HFFc6 (cell line): ENCODE results near the gene WDR91. TPM values are rescaled to one million over a fixed set of nuclear protein-coding genes. Genes with fewer than 3 reads are reported as not detected.

Experiments
- DNase-seq: peaks from one replicate; pipeline ENCODE4 v3.0.0-alpha.2; 2018
- H3K27ac Mint-ChIP-seq: 2 replicates; pipeline ENCODE4 v1.8.0; 2020; ENCODE audit warnings: mild to moderate bottlenecking, mixed read lengths
- H3K27me3 Mint-ChIP-seq: 2 replicates; pipeline ENCODE4 v1.8.0; 2021; ENCODE audit warnings: mild to moderate bottlenecking, moderate library complexity, mixed read lengths; ENCODE audit not compliant: insufficient read depth
- H3K36me3 Mint-ChIP-seq: 2 replicates; pipeline ENCODE4 v1.8.0; 2021; ENCODE audit warnings: low read depth, mixed read lengths
- H3K4me1 Mint-ChIP-seq: 2 replicates; pipeline ENCODE4 v1.8.0; 2020; ENCODE audit warnings: low read depth, mixed read lengths
- H3K4me3 Mint-ChIP-seq: 2 replicates; pipeline ENCODE4 v1.8.0; 2020; ENCODE audit warnings: mild to moderate bottlenecking, moderate library complexity, mixed read lengths
- H3K9me3 Mint-ChIP-seq: 2 replicates; pipeline ENCODE4 v1.8.0; 2020; ENCODE audit warnings: mild to moderate bottlenecking, mixed read lengths
- CTCF ChIP-seq: fragments of 200-600 bp; sonication (generic); IDR thresholded peaks from 2 replicates; pipeline ENCODE4 v1.5.0; 2021; ENCODE audit warnings: antibody characterized with exemption, mild to moderate bottlenecking
- total RNA-seq, 6 experiments: library from RNA; stranded (reverse); fragmentation: NEBNext Ultra II Directional; extraction: Animal tissue kit (Norgen Biotek cat#: 25700); gene quantifications; 2 replicates in 1 of 6; 3 replicates in 5 of 6; pipeline ENCODE4 v1.2.3, GENCODE V29; 2021

WDR91 gene
- total RNA-seq, 6 experiments from 2014 or later, result 7.5 to 12.4 (median 10.4) TPM

- Mint-ChIP-seq H3K4me3 (no peak overlapping the region), H3K27me3 (no peaks in the 10 kb centered on the region)
Observed at GRCh38 chr7:135201350-135201749, 10.0 kb downstream of the WDR91 start.

DNA sequence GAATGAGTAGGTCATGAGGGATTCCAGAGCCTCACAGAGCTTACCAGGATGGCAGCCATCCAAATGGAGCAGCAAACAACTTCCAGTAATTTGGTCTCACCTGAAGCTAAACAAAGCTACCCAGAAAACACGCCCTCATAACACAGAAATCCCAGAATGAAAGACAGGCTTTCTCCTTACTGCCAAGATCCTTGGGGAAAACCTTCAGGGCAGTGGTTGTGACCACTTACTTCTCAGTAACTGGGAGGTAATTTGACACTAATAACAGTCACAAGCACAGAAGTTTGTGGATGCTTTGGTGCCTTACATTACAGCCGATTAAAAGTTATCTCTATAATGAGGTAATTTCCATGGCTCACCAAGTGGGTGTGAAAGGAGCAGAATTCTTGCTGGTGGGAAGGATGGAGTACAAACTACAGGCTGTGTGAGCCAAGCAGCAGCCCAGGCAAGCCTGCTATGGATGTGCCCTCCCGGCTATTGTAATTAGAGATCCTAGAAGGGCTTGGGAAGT lies 10.4 kb downstream of the WDR91 start:
- Mint-ChIP-seq H3K27ac (no peak overlapping the region), H3K36me3 (peaks cover 69% of the 10 kb centered on the region), H3K9me3 (no peaks in the 10 kb centered on the region), H3K4me3 (no peak overlapping the region), H3K27me3 (no peaks in the 10 kb centered on the region), H3K4me1 (peaks cover 69% of the 10 kb centered on the region)
- DNase-seq, result no peak
- no peak for TF ChIP-seq CTCF

More at GRCh38 chr7:135201350-135201749, 10.0 kb downstream of the WDR91 start:
- TF ChIP-seq CTCF, result no peak
- Mint-ChIP-seq H3K9me3 (no peaks in the 10 kb centered on the region), H3K36me3 (peaks cover 71% of the 10 kb centered on the region), H3K4me1 (peaks cover 74% of the 10 kb centered on the region), H3K27ac (no peak overlapping the region)
- no peak for DNase-seq

GRCh38 chr7:135199439-135199838 lies 11.9 kb downstream of the WDR91 start:
- peaks cover 66% of the 10 kb centered on the region for H3K4me1 Mint-ChIP-seq
- no peak for DNase-seq
- H3K27me3 Mint-ChIP-seq, result no peaks in the 10 kb centered on the region; the same call in 1 of the 2 replicates
- peaks cover 67% of the 10 kb centered on the region for H3K36me3 Mint-ChIP-seq
- H3K4me3 Mint-ChIP-seq, result no peak overlapping the region
- no peak for TF ChIP-seq CTCF
- no peak overlapping the region for H3K27ac Mint-ChIP-seq
- H3K9me3 Mint-ChIP-seq, result no peaks in the 10 kb centered on the region

DNA sequence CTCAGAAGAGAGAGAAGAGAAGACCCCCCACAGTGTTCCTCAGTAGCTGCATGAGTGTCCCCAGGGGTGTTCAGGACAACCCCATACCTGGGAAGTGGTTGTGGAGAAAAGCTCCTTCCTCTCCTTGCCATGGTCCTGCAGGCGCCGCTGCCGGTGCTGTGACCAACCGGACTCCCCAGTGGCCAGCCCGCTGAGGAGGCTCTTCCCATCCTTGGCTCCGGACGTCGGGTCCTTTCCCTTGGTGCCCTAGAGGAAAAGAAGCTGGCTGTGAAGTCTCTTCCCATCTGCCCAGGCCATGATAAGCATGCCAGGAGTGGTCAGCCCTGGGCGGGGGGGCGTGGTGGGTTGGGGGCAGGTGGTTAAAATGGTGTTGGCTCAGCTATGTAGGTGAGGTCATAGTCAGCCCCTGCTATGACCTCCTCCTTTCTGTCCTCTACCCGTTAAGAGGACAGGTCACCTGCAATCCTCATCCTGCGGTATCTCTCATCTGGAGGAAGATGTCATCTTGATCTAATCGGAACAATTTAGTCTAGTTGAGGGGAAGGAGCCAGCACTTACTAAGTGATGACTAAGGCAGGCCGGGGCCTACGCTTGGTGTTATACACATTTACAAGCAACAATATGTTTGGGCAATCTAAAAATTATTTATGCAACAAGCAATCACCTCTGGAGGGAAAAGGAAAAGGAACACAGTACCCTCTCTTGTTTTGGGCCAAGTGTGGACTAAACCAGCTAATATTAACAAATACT lies 13.2 kb downstream of the WDR91 start:
- no peaks in the 10 kb centered on the region; the same call in none of the 2 replicates for H3K27me3 Mint-ChIP-seq
- H3K36me3 Mint-ChIP-seq, result peaks cover 56% of the 10 kb centered on the region
- peak; percentile 70 for DNase-seq
- peak overlapping the region; percentile 76 for H3K27ac Mint-ChIP-seq
- no peak for TF ChIP-seq CTCF
- no peak overlapping the region for H3K4me3 Mint-ChIP-seq
- peaks cover 66% of the 10 kb centered on the region for H3K4me1 Mint-ChIP-seq
- no peaks in the 10 kb centered on the region for H3K9me3 Mint-ChIP-seq

GRCh38 chr7:135197343-135197742 lies 14.0 kb downstream of the WDR91 start:
- no peak for DNase-seq
- no peak for TF ChIP-seq CTCF
- peaks cover 66% of the 10 kb centered on the region for H3K4me1 Mint-ChIP-seq
- H3K27me3 Mint-ChIP-seq, result no peaks in the 10 kb centered on the region; the same call in none of the 2 replicates
- H3K4me3 Mint-ChIP-seq, result no peak overlapping the region
- H3K36me3 Mint-ChIP-seq, result peaks cover 58% of the 10 kb centered on the region
- H3K9me3 Mint-ChIP-seq, result no peaks in the 10 kb centered on the region
- H3K27ac Mint-ChIP-seq, result peak overlapping the region; percentile 8; the same call in 1 of the 2 replicates
